SH-SY5Y (cell line): Measurements from ENCODE around the gene PSMC1.

Experiments
- GATA2 ChIP-seq: IDR thresholded peaks from 2 replicates; pipeline ENCODE4 v1.6.1; 2011; ENCODE audit warnings: mild to moderate bottlenecking, low read depth, low read length
- GATA3 ChIP-seq: IDR thresholded peaks from 2 replicates; pipeline ENCODE4 v1.6.1; 2011; ENCODE audit warnings: low read depth, mild to moderate bottlenecking, low read length, moderate library complexity

The PSMC1 gene

DNA sequence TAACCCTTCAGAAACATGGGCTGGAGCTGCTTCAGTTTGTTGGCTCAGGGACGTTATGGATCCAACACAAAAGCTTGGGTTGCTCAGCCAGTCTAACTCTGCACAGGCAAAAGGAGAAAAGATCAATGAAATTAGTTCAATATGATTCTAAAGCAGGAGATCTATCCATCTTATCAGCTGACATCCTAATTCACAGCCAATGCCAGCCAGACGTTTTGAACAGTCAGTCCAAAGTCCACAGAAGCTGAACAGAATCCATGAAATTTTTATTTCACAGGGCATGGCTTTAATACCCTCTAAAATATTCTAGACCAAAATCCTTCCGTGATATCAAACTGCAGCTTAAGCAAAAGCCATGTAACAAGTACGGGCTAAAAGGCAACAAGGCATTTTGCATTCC lies 61.7 kb downstream of the PSMC1 start:
- TF ChIP-seq GATA3: no peak
- TF ChIP-seq GATA2: no peak

DNA sequence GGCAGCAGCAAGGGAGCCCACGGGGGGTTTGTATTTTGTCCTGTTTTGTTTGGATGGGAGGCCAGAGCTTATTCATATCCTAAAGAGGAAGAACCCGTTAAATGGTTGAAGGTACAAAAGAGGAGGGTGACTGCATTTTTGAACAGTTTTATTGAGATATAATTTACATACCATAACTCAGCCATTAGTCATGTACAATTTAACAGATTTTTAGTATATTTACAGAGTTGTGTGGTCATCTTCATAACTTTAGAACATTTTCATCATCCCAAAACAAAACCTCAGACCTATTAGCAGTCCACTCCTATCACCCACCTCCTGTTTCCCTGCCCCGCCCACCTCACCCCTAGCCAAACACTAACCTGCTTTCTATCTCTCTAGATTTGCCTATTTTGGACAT lies 62.8 kb downstream of the PSMC1 start:
- TF ChIP-seq GATA2 (no peak), GATA3 (no peak)

DNA sequence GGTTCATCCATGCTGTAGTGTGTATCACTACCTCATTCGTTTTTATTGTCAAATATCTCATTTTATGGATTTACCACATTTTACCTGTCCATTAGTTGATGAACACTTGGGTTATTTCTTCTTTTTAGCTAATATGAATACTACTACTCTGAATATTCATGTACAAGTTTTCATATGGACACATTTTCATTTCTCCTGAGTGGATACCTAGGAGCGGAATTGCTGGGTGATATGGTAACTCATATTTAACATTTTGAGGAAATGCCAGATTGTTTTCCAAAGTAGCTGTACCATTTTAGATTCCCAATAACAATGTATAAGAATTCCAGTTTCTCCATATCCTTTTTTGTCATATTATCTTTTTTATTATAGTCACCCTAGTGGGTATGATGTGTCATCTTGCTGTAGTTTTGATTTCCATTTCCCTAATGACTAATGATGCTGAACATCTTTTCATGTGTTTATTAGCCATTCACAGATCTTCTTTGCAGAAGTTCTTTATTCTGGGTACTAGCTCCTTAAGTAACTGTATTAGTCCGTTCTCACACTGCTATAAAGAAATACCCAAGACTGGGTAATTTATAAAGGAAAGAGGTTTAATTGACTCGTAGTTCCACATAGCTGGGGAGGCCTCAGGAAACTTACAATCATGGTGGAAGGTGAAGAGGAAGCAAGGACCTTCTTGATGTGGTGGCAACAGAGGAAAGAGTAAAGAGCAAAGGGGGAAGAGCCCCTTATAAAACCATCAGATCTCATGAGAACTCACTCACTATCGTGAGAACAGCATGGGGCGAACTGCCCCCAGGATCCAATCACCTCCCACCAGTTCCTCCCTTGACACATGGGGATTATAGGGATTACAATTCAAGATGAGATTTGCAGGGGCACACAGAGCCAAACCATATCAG lies 63.5 kb downstream of the PSMC1 start:
- TF ChIP-seq GATA3 (no peak), GATA2 (no peak)

DNA sequence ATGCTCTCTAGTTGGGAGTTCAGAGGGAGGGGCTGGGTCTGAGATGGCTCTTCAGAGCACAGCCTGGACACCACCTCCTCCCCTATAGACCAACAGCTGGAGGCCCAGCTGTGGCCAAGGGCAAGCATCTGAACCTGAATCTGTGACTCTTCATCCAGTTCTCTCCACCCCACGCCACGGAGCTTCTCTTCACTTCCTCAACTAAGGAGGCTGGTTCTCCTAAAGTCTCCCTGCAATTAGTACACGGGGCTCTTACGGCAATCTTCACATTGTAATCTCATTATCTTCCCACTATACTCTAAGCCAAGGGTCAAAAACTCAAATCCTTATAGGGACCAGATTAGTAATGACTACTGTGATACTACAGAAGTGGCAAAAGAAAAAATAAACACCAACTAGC lies 65.5 kb downstream of the PSMC1 start:
- TF ChIP-seq GATA3: no peak
- no peak for TF ChIP-seq GATA2
